SK-N-SH treated with all-trans-retinoic acid at 6 μM for 48 hours (cell line): ENCODE results near the gene SEMA3D.

ENCODE experiments used
- CREB5 ChIP-seq: fragments of 250-450 bp; sonication (Bioruptor Pico); IDR thresholded peaks from 2 replicates; pipeline ENCODE4 v1.5.1; 2020; ENCODE audit warnings: low read depth, mild to moderate bottlenecking, moderate library complexity
- GLIS3 ChIP-seq: fragments of 250-450 bp; sonication (Bioruptor Pico); IDR thresholded peaks from 2 replicates; pipeline ENCODE4 v1.5.0; 2020; ENCODE audit warnings: mild to moderate bottlenecking, moderate library complexity
- PATZ1 ChIP-seq: fragments of 250-450 bp; sonication (Bioruptor Pico); IDR thresholded peaks from 2 replicates; pipeline ENCODE4 v1.8.0; 2020; ENCODE audit warnings: mild to moderate bottlenecking, moderate library complexity, borderline replicate concordance
- PPARA ChIP-seq: fragments of 250-450 bp; sonication (Bioruptor Pico); IDR thresholded peaks from 2 replicates; pipeline ENCODE4 v1.5.0; 2020; ENCODE audit warnings: mild to moderate bottlenecking, borderline replicate concordance
- TCF4 ChIP-seq: fragments of 250-450 bp; sonication (Bioruptor Pico); IDR thresholded peaks from 2 replicates; pipeline ENCODE4 v1.8.0; 2021; ENCODE audit warnings: mild to moderate bottlenecking, moderate library complexity, borderline replicate concordance
- ZNF565 ChIP-seq: fragments of 450-650 bp; formaldehyde crosslinking; conservative IDR thresholded peaks from 2 replicates; pipeline ENCODE4 v1.5.0; 2020; ENCODE audit warnings: low read depth, mild to moderate bottlenecking, moderate library complexity
- ZNF70 ChIP-seq: fragments of 450-650 bp; formaldehyde crosslinking; IDR thresholded peaks from 2 replicates; pipeline ENCODE4 v1.5.0; 2020; ENCODE audit warnings: mild to moderate bottlenecking, moderate library complexity

DNA sequence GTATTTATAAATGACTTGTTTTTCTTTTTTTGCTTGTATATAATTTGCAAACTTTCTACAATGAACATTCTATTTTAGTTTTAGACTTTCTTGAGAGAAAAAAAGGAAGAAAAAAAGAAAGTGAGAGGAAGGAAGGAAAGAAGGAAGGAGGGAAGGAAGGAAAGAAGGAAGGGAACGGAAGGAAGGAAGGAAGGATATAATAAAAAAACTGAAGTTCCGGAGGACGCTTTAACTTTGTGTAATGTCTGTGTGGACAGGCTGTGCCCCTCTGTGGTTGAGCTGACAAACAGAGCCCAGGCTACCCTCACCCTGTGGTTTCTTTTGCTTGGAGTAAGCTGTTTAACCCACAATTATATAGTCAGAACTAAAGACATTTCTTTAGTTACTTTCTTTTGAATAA is 108.7 kb downstream of the SEMA3D start:
- TF ChIP-seq ZNF70 (CRISPR knock-in tag) (no peak), PATZ1 (no peak), GLIS3 (CRISPR knock-in tag) (no peak), CREB5 (CRISPR knock-in tag) (no peak), PPARA (CRISPR knock-in tag) (no peak), ZNF565 (CRISPR knock-in tag) (no peak), TCF4 (CRISPR knock-in tag) (no peak)
